Measurements from ENCODE around the gene SDS.

SDS gene

GRCh38 chr12:113399490-113399889 lies 4.2 kb downstream of the SDS start:
- DNase-seq (ENCODE audit: low spot score): no peak

- no peak for DNase-seq (ENCODE audit: low spot score)
Measured at GRCh38 chr12:113398346-113399290, 5.1 kb downstream of the SDS start.

- no peak for DNase-seq (ENCODE audit: low spot score)
Measured at GRCh38 chr12:113397497-113398197, 6.0 kb downstream of the SDS start.

- no peak for DNase-seq (ENCODE audit: low spot score)
Measured at GRCh38 chr12:113396828-113397496, 6.7 kb downstream of the SDS start.

GRCh38 chr12:113396200-113396599 lies 7.5 kb downstream of the SDS start:
- no peak for DNase-seq (ENCODE audit: low spot score)

GRCh38 chr12:113395119-113395518 lies 8.6 kb downstream of the SDS start:
- DNase-seq (ENCODE audit: low spot score): no peak

GRCh38 chr12:113393749-113394148 lies 9.9 kb downstream of the SDS start:
- DNase-seq (ENCODE audit: low spot score): no peak

- DNase-seq (ENCODE audit: low spot score): no peak
Measured at GRCh38 chr12:113392988-113393579, 10.6 kb downstream of the SDS start.

- no peak for DNase-seq (ENCODE audit: low spot score)
Measured at GRCh38 chr12:113392520-113392919, 11.2 kb downstream of the SDS start.

GRCh38 chr12:113391650-113392337 lies 11.9 kb downstream of the SDS start:
- DNase-seq (ENCODE audit: low spot score): no peak

- no peak for DNase-seq (ENCODE audit: low spot score)
Measured at GRCh38 chr12:113391145-113391544, 12.5 kb downstream of the SDS start.

GRCh38 chr12:113390064-113391043 lies 13.3 kb downstream of the SDS start:
- no peak for DNase-seq (ENCODE audit: low spot score)

- DNase-seq (ENCODE audit: low spot score): no peak
Measured at GRCh38 chr12:113388351-113388750, 15.3 kb downstream of the SDS start.

- no peak for DNase-seq (ENCODE audit: low spot score)
Measured at GRCh38 chr12:113387631-113388030, 16.1 kb downstream of the SDS start.

GRCh38 chr12:113386866-113387566 lies 16.7 kb downstream of the SDS start:
- no peak for DNase-seq (ENCODE audit: low spot score)

- DNase-seq (ENCODE audit: low spot score): no peak
Measured at GRCh38 chr12:113385282-113385882, 18.3 kb downstream of the SDS start.

GRCh38 chr12:113384778-113385177 lies 18.9 kb downstream of the SDS start:
- DNase-seq (ENCODE audit: low spot score): no peak

GRCh38 chr12:113382206-113382605 lies 21.5 kb downstream of the SDS start:
- no peak for DNase-seq (ENCODE audit: low spot score)

GRCh38 chr12:113381220-113381619 lies 22.5 kb downstream of the SDS start:
- DNase-seq (ENCODE audit: low spot score): no peak
